H9 (cell line): ENCODE measurements around the gene TEDDM1. TPM values are rescaled to one million over a fixed set of nuclear protein-coding genes. Genes with fewer than 3 reads are reported as not detected.

Source experiments
- DNase-seq: peaks from one replicate; pipeline ENCODE4 v3.0.0-alpha.2; 2017
- H2AFZ ChIP-seq: one replicate; pipeline ENCODE4 v1.6.1; 2013; ENCODE audit warnings: mild to moderate bottlenecking, low read length, control low read depth, moderate library complexity
- H2AK5ac ChIP-seq: 2 replicates; pipeline ENCODE4 v1.6.1; 2013; ENCODE audit warnings: low read length, control low read depth, mixed read lengths; ENCODE audit not compliant: insufficient read length
- H2BK120ac ChIP-seq: one replicate; pipeline ENCODE4 v1.6.1; 2013; ENCODE audit warnings: low read depth, mild to moderate bottlenecking, low read length, control low read depth, inconsistent platforms; ENCODE audit not compliant: poor library complexity, severe bottlenecking
- H2BK12ac ChIP-seq: 2 replicates; pipeline ENCODE4 v1.6.1; 2013; ENCODE audit warnings: low read length, control low read depth, mixed read lengths, low read depth; ENCODE audit not compliant: insufficient read length
- H2BK15ac ChIP-seq: 2 replicates; pipeline ENCODE4 v1.6.1; 2013; ENCODE audit warnings: low read depth, low read length, control low read depth
- H2BK20ac ChIP-seq: one replicate; pipeline ENCODE4 v1.6.1; 2013; ENCODE audit warnings: low read depth, mild to moderate bottlenecking, low read length, control low read depth, inconsistent platforms; ENCODE audit not compliant: poor library complexity, severe bottlenecking
- H2BK5ac ChIP-seq: 2 replicates; pipeline ENCODE4 v1.6.1; 2013; ENCODE audit warnings: low read length, control low read depth, mixed read lengths; ENCODE audit not compliant: insufficient read length
- H3K14ac ChIP-seq: 2 replicates; pipeline ENCODE4 v1.6.1; 2013; ENCODE audit warnings: low read length, control low read depth; ENCODE audit not compliant: insufficient read depth
- H3K18ac ChIP-seq: 2 replicates; pipeline ENCODE4 v1.6.1; 2013; ENCODE audit warnings: low read depth, mild to moderate bottlenecking, mixed read lengths, low read length, control low read depth; ENCODE audit not compliant: insufficient read length
- H3K23ac ChIP-seq: 2 replicates; pipeline ENCODE4 v1.6.1; 2013; ENCODE audit warnings: low read length, control low read depth, mixed read lengths, low read depth; ENCODE audit not compliant: insufficient read length
- H3K23me2 ChIP-seq: 2 replicates; pipeline ENCODE4 v1.6.1; 2013; ENCODE audit warnings: low read depth, mild to moderate bottlenecking, mixed read lengths, low read length, control low read depth; ENCODE audit not compliant: insufficient read length, poor library complexity, severe bottlenecking
- H3K27ac ChIP-seq: 2 replicates; pipeline ENCODE4 v1.5.1; 2013; ENCODE audit warnings: low read length, control low read depth, mixed read lengths, low read depth; ENCODE audit not compliant: insufficient read length
- H3K27me3 ChIP-seq: 2 replicates; pipeline ENCODE4 v1.6.1; 2013; ENCODE audit warnings: low read length, control low read depth, inconsistent platforms; ENCODE audit not compliant: insufficient read depth
- H3K4ac ChIP-seq: 2 replicates; pipeline ENCODE4 v1.6.1; 2013; ENCODE audit warnings: low read depth, mild to moderate bottlenecking, control low read depth, inconsistent platforms, low read length, moderate library complexity
- H3K4me1 ChIP-seq: 2 replicates; pipeline ENCODE4 v1.6.1; 2013; ENCODE audit warnings: low read length, control low read depth, inconsistent platforms; ENCODE audit not compliant: insufficient read depth
- H3K4me2 ChIP-seq: 2 replicates; pipeline ENCODE4 v1.6.1; 2013; ENCODE audit warnings: low read length, control low read depth, mixed read lengths; ENCODE audit not compliant: insufficient read length, insufficient read depth
- H3K56ac ChIP-seq: 2 replicates; pipeline ENCODE4 v1.6.1; 2013; ENCODE audit warnings: low read depth, mild to moderate bottlenecking, mixed read lengths, low read length, control low read depth; ENCODE audit not compliant: insufficient read length
- H3K79me1 ChIP-seq: 2 replicates; pipeline ENCODE4 v1.6.1; 2013; ENCODE audit warnings: low read depth, mild to moderate bottlenecking, moderate library complexity, low read length, control low read depth, inconsistent platforms; ENCODE audit not compliant: insufficient read depth, poor library complexity, severe bottlenecking
- H3K79me2 ChIP-seq: 2 replicates; pipeline ENCODE4 v1.6.1; 2013; ENCODE audit warnings: low read length, control low read depth, inconsistent platforms; ENCODE audit not compliant: insufficient read depth
- H3K9ac ChIP-seq: 2 replicates; pipeline ENCODE4 v1.6.1; 2013; ENCODE audit warnings: low read length, control low read depth, mixed read lengths; ENCODE audit not compliant: insufficient read length; ENCODE audit errors: extremely low read depth
- H3K9me3 ChIP-seq: one replicate; pipeline ENCODE4 v1.6.1; 2013; ENCODE audit warnings: low read depth, low read length, inconsistent platforms; ENCODE audit not compliant: control insufficient read depth
- H3T11ph ChIP-seq: one replicate; pipeline ENCODE4 v1.6.1; 2013; ENCODE audit warnings: mild to moderate bottlenecking, low read length, control low read depth, inconsistent platforms
- H4K20me1 ChIP-seq: one replicate; pipeline ENCODE4 v1.6.1; 2013; ENCODE audit not compliant: control insufficient read depth, insufficient read length, insufficient read depth
- H4K5ac ChIP-seq: 2 replicates; pipeline ENCODE4 v1.6.1; 2013; ENCODE audit warnings: low read depth, mild to moderate bottlenecking, mixed read lengths, low read length, control low read depth; ENCODE audit not compliant: insufficient read length
- H4K8ac ChIP-seq: replicated peaks from 2 replicates; pipeline ENCODE4 v1.6.1; 2013; ENCODE audit warnings: low read length, control low read depth, mixed read lengths, low read depth; ENCODE audit not compliant: insufficient read length
- H4K91ac ChIP-seq: 2 replicates; pipeline ENCODE4 v1.6.1; 2013; ENCODE audit warnings: low read depth, mild to moderate bottlenecking, moderate library complexity, mixed read lengths, low read length, control low read depth; ENCODE audit not compliant: insufficient read length
- H3K27ac Mint-ChIP-seq, 3 experiments: 2 replicates in 2 of 3; 3 replicates in 1 of 3; pipeline ENCODE4 v1.8.0; 2020 to 2021; ENCODE audit warnings: mixed read lengths in 3 of 3, mild to moderate bottlenecking in 1 of 3, moderate library complexity in 1 of 3
- H3K27me3 Mint-ChIP-seq: 2 replicates; pipeline ENCODE4 v1.8.0; 2021; ENCODE audit warnings: low read depth, mild to moderate bottlenecking, moderate library complexity, mixed read lengths
- H3K36me3 Mint-ChIP-seq, 3 experiments: 2 replicates in 2 of 3; 3 replicates in 1 of 3; pipeline ENCODE4 v1.8.0; 2020 to 2021; ENCODE audit warnings: low read depth in 3 of 3, mixed read lengths in 3 of 3; ENCODE audit not compliant: insufficient read depth in 1 of 3
- H3K4me1 Mint-ChIP-seq, 2 experiments: 2 replicates each; pipeline ENCODE4 v1.8.0; 2020; ENCODE audit warnings: mixed read lengths in 2 of 2
- H3K4me3 Mint-ChIP-seq, 2 experiments: 2 replicates in 1 of 2; 3 replicates in 1 of 2; pipeline ENCODE4 v1.8.0; 2020 to 2021; ENCODE audit warnings: mild to moderate bottlenecking in 2 of 2, mixed read lengths in 2 of 2, moderate library complexity in 1 of 2
- H3K9me3 Mint-ChIP-seq, 2 experiments: 2 replicates in 1 of 2; 3 replicates in 1 of 2; pipeline ENCODE4 v1.8.0; 2020; ENCODE audit warnings: mild to moderate bottlenecking in 2 of 2, mixed read lengths in 2 of 2, moderate library complexity in 1 of 2
- CTCF ChIP-seq: fragments of 200-600 bp; sonication (generic); conservative IDR thresholded peaks from 3 replicates; pipeline ENCODE4 v1.8.0; 2021; ENCODE audit warnings: antibody characterized with exemption, mild to moderate bottlenecking
- WGBS: extraction: QIAGEN DNeasy Blood & Tissue Kit; methylation state at CpG from one replicate; pipeline ENCODE4 v1.1.7; 2013; ENCODE audit warnings: missing lambda C conversion rate, low lambda C conversion rate, mixed read lengths; ENCODE audit not compliant: insufficient read length; ENCODE audit errors: extremely low coverage; 5-methylcytosine and 5-hydroxymethylcytosine counted together
- total RNA-seq: library from RNA; stranded (reverse); gene quantifications from 2 replicates; pipeline ENCODE4 v1.2.1, GENCODE V29; 2021

The TEDDM1 gene
- total RNA-seq, 1 experiment from 2014 or later, result not detected

DNA sequence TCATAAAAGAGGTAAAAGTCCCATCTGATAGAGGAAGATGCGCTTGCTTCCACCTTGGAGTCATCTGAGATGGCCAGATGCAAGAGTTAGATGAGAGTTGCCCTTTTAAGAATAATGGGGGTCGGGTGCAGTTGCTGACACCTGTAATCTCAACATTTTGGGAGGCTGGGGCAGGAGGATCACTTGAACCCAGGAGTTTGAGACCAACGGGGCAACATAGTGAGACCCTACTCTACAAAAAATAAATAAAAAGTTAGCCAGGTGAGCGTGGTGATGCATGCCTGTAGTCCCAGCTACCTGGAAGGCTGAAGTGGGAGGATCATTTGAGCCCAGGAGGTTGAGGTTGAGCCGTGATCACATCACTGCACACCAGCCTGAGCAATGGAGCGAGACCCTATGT is 13.5 kb upstream of the TEDDM1 start:
- H3K79me1 ChIP-seq, result no peaks in the 10 kb centered on the region

More for the DNA sequence above, 13.5 kb upstream of the TEDDM1 start:
- H3K9ac ChIP-seq, result no peak overlapping the region
- H3T11ph ChIP-seq, result no peak overlapping the region
- no peak overlapping the region for H4K91ac ChIP-seq
- no peak overlapping the region for H2BK20ac ChIP-seq
- H2AFZ ChIP-seq, result no peak overlapping the region
- no peak overlapping the region for H3K14ac ChIP-seq
- no peak overlapping the region for H3K18ac ChIP-seq
- no peak overlapping the region for H2BK120ac ChIP-seq
- no peaks in the 10 kb centered on the region for H4K20me1 ChIP-seq
- Mint-ChIP-seq H3K27ac (no peak overlapping the region), H3K4me3 (no peak overlapping the region), H3K4me1 (peaks cover 0 to 2% of the 10 kb centered on the region in 2 experiments; a peak in 2 of 4 replicates), H3K9me3 (0 out of 5 replicates have a peak, but pooled peaks cover 0 to 2% of the 10 kb centered on the region in 2 experiments), H3K27me3 (peaks cover 8% of the 10 kb centered on the region), H3K36me3 (no peaks in the 10 kb centered on the region)
- H3K56ac ChIP-seq, result no peak overlapping the region
- no peak overlapping the region for H2BK12ac ChIP-seq
- no peak for TF ChIP-seq CTCF
- H2BK5ac ChIP-seq, result no peak overlapping the region
- H3K9me3 ChIP-seq, result no peaks in the 10 kb centered on the region
- H3K23ac ChIP-seq, result no peak overlapping the region
- H3K27me3 ChIP-seq, result no peaks in the 10 kb centered on the region
- H3K27ac ChIP-seq, result no peak overlapping the region
- no peak overlapping the region for H4K5ac ChIP-seq
- H3K79me2 ChIP-seq, result no peaks in the 10 kb centered on the region
- H3K4me2 ChIP-seq, result no peak overlapping the region
- no peak overlapping the region for H2BK15ac ChIP-seq
- no peak overlapping the region for H4K8ac ChIP-seq
- no CpG with 5 or more reads among the region's 6 CpGs for WGBS
- H2AK5ac ChIP-seq, result no peak overlapping the region
- no peak for DNase-seq
- no peak overlapping the region for H3K4ac ChIP-seq
- no peaks in the 10 kb centered on the region for H3K23me2 ChIP-seq
- no peaks in the 10 kb centered on the region for H3K4me1 ChIP-seq
